IMR-90 (cell line): ENCODE data around the gene OR10A2. TPM values are rescaled to one million over a fixed set of nuclear protein-coding genes. Genes with fewer than 3 reads are reported as not detected.

ENCODE experiments used
- ATAC-seq: fragments of 200-7000 bp; cut with Tn5 transposase; 2 replicates; pipeline ENCODE4 v1.9.1; 2020; ENCODE audit warnings: low read depth, mild to moderate bottlenecking, moderate library complexity
- BruUV-seq: library from RNA; stranded (reverse); fragments of 400-500 nt; replicated peaks from 2 replicates; lab custom pipeline; 2021; lab: Mats Ljungman, UMichigan
- CTCF ChIA-PET: fragments of 300-600 bp; formaldehyde crosslinking; extraction: SDS; loops from one replicate; lab custom pipeline; 2021; ENCODE audit warnings: antibody characterized with exemption; lab: Yijun Ruan, JAX
- POLR2A ChIA-PET: fragments of 300-600 bp; sonication (Branson Sonifier 250); formaldehyde crosslinking; loops from one replicate; lab custom pipeline; 2022; ENCODE audit warnings: antibody characterized with exemption; ENCODE audit not compliant: unreplicated experiment; lab: Charles Lee
- DNase-seq: peaks from one replicate; pipeline ENCODE4 v3.0.0; 2013
- H2AFZ ChIP-seq: replicated peaks from 2 replicates; pipeline ENCODE3; 2013; ENCODE audit warnings: low read length, mild to moderate bottlenecking; ENCODE audit not compliant: poor library complexity
- H2AK5ac ChIP-seq: 2 replicates; pipeline ENCODE4 v1.6.1; 2013; ENCODE audit warnings: low read depth, low read length, inconsistent platforms
- H2AK9ac ChIP-seq: replicated peaks from 2 replicates; pipeline ENCODE3; 2013; ENCODE audit warnings: mild to moderate bottlenecking, low read depth, low read length, moderate library complexity; ENCODE audit not compliant: poor library complexity
- H2BK120ac ChIP-seq: 2 replicates; pipeline ENCODE4 v1.6.1; 2013; ENCODE audit warnings: low read depth, low read length, inconsistent platforms
- H2BK15ac ChIP-seq: 3 replicates; pipeline ENCODE4 v1.6.1; 2013; ENCODE audit warnings: low read depth, low read length, inconsistent platforms
- H2BK20ac ChIP-seq: 2 replicates; pipeline ENCODE4 v1.6.1; 2013; ENCODE audit warnings: low read depth, mild to moderate bottlenecking, inconsistent platforms, low read length, moderate library complexity
- H2BK5ac ChIP-seq: 2 replicates; pipeline ENCODE4 v1.6.1; 2013; ENCODE audit warnings: mild to moderate bottlenecking, low read depth, low read length, inconsistent platforms; ENCODE audit not compliant: poor library complexity, severe bottlenecking
- H3K14ac ChIP-seq: replicated peaks from 2 replicates; pipeline ENCODE4 v1.6.1; 2013; ENCODE audit warnings: low read depth, low read length, inconsistent platforms
- H3K18ac ChIP-seq: 2 replicates; pipeline ENCODE4 v1.6.1; 2013; ENCODE audit warnings: low read depth, low read length, control low read depth
- H3K23ac ChIP-seq: 2 replicates; pipeline ENCODE4 v1.6.1; 2013; ENCODE audit warnings: low read depth, low read length, inconsistent platforms
- H3K27ac ChIP-seq: 2 replicates; pipeline ENCODE4 v1.5.1; 2013; ENCODE audit warnings: mild to moderate bottlenecking, control low read depth, low read length; ENCODE audit not compliant: insufficient read depth
- H3K27me3 ChIP-seq: 2 replicates; pipeline ENCODE4 v1.6.1; 2013; ENCODE audit warnings: low read length; ENCODE audit not compliant: control insufficient read depth, insufficient read depth
- H3K36me3 ChIP-seq: 2 replicates; pipeline ENCODE4 v1.6.1; 2013; ENCODE audit warnings: low read length, mixed read lengths; ENCODE audit not compliant: control insufficient read depth, insufficient read depth
- H3K4ac ChIP-seq: 2 replicates; pipeline ENCODE4 v1.6.1; 2013; ENCODE audit warnings: low read depth, low read length, inconsistent platforms
- H3K4me1 ChIP-seq: 2 replicates; pipeline ENCODE4 v1.6.1; 2013; ENCODE audit warnings: low read length, mixed read lengths; ENCODE audit not compliant: control insufficient read depth, insufficient read depth
- H3K4me2 ChIP-seq: 2 replicates; pipeline ENCODE4 v1.6.1; 2013; ENCODE audit warnings: low read depth, mild to moderate bottlenecking, control low read depth, low read length, moderate library complexity
- H3K4me3 ChIP-seq: 2 replicates; pipeline ENCODE4 v1.5.1; 2013; ENCODE audit warnings: low read depth, mild to moderate bottlenecking, control low read depth, low read length, moderate library complexity; ENCODE audit not compliant: insufficient read depth
- H3K56ac ChIP-seq: 2 replicates; pipeline ENCODE4 v1.6.1; 2013; ENCODE audit warnings: low read length, inconsistent platforms; ENCODE audit not compliant: insufficient read depth; ENCODE audit errors: extremely low read depth
- H3K79me1 ChIP-seq, 2 experiments: 2 replicates each; pipeline ENCODE4 v1.6.1; 2013; ENCODE audit warnings: low read length in 2 of 2, inconsistent platforms in 1 of 2, low read depth in 1 of 2
- H3K9ac ChIP-seq: 2 replicates; pipeline ENCODE4 v1.6.1; 2013; ENCODE audit warnings: low read depth, low read length, control low read depth
- H3K9me1 ChIP-seq: 2 replicates; pipeline ENCODE4 v1.6.1; 2013; ENCODE audit warnings: low read length, inconsistent platforms; ENCODE audit not compliant: insufficient read depth
- H3K9me3 ChIP-seq: 2 replicates; pipeline ENCODE4 v1.6.1; 2013; ENCODE audit warnings: low read length; ENCODE audit not compliant: control insufficient read depth, insufficient read depth
- H4K20me1 ChIP-seq: 2 replicates; pipeline ENCODE4 v1.6.1; 2013; ENCODE audit warnings: low read length, inconsistent platforms; ENCODE audit not compliant: insufficient read depth
- H4K5ac ChIP-seq: 2 replicates; pipeline ENCODE4 v1.6.1; 2013; ENCODE audit warnings: mild to moderate bottlenecking, low read depth, low read length, control low read depth
- H4K8ac ChIP-seq, 2 experiments: 2 replicates each; pipeline ENCODE4 v1.6.1; 2013; ENCODE audit warnings: low read depth in 2 of 2, low read length in 2 of 2, control low read depth in 1 of 2, inconsistent platforms in 1 of 2
- H4K91ac ChIP-seq: 2 replicates; pipeline ENCODE4 v1.6.1; 2013; ENCODE audit warnings: low read depth, low read length, inconsistent platforms; ENCODE audit not compliant: insufficient read depth
- CEBPB ChIP-seq: IDR thresholded peaks from 2 replicates; pipeline ENCODE4 v1.6.1; 2012; ENCODE audit warnings: low read depth, low read length, improper control_type of control experiment
- FOS ChIP-seq: fragments of 150-350 bp; IDR thresholded peaks from 2 replicates; pipeline ENCODE4 v1.6.1; 2016; ENCODE audit warnings: low read depth, low read length
- MXI1 ChIP-seq: IDR thresholded peaks from 2 replicates; pipeline ENCODE4 v1.6.1; 2012; ENCODE audit warnings: low read depth, mild to moderate bottlenecking, low read length, moderate library complexity, borderline replicate concordance
- NFE2L2 ChIP-seq: fragments of 150-350 bp; IDR thresholded peaks from 2 replicates; pipeline ENCODE4 v1.6.1; 2016; ENCODE audit warnings: low read depth, mild to moderate bottlenecking, low read length
- RCOR1 ChIP-seq: IDR thresholded peaks from 2 replicates; pipeline ENCODE4 v1.6.1; 2012; ENCODE audit warnings: mild to moderate bottlenecking, low read length, improper control_type of control experiment; ENCODE audit not compliant: insufficient replicate concordance
- WGBS, 2 experiments: methylation state at CpG; one replicate each; pipeline versions ENCODE4 v1.1.5 to v1.1.7; 2013; ENCODE audit warnings: missing lambda C conversion rate in 2 of 2; ENCODE audit not compliant: insufficient read length in 1 of 2; ENCODE audit errors: extremely low coverage in 2 of 2; 5-methylcytosine and 5-hydroxymethylcytosine counted together
- dilution Hi-C: fragments of 300-500 bp; cut with HindIII; formaldehyde crosslinking; loops from one replicate; pipeline ENCODE4 v1.14.3; 2018; ENCODE audit warnings: low sequenced_read_pairs; ENCODE audit not compliant: unreplicated experiment
- in situ Hi-C: fragments of 300-500 bp; cut with MboI; formaldehyde crosslinking; loops from 3 replicates; pipeline ENCODE4 v1.14.3; 2019; ENCODE audit warnings: low sequenced_read_pairs, inconsistent platforms, mixed read lengths
- intact Hi-C: fragments of 100-400 bp; cut with micrococcal nuclease; formaldehyde crosslinking; loops from 2 replicates; pipeline ENCODE4 v1.10.0; 2022
- polyA plus RNA-seq, 3 experiments: library from polyadenylated mRNA; depleted of rRNA; stranded (reverse); fragments of >200 nt; gene quantifications; 2 replicates each; pipeline ENCODE4 v1.2.3, GENCODE V29; 2012; ENCODE audit warnings: low replicate concordance in 1 of 3
- total RNA-seq: library from RNA; depleted of rRNA; stranded (reverse); fragments of >200 nt; gene quantifications from 2 replicates; pipeline ENCODE4 v1.2.3, GENCODE V29; 2012
- TF ChIP-seq, protein P1 (sequence below): fragments of 150-350 bp; IDR thresholded peaks from 2 replicates; pipeline ENCODE4 v1.6.1; 2016; ENCODE audit warnings: low read depth, mild to moderate bottlenecking, low read length, moderate library complexity, borderline replicate concordance

The OR10A2 gene
- total and polyA plus RNA-seq, 2 of the 4 experiments (the other 2 are of a cell fraction): not detected

DNA sequence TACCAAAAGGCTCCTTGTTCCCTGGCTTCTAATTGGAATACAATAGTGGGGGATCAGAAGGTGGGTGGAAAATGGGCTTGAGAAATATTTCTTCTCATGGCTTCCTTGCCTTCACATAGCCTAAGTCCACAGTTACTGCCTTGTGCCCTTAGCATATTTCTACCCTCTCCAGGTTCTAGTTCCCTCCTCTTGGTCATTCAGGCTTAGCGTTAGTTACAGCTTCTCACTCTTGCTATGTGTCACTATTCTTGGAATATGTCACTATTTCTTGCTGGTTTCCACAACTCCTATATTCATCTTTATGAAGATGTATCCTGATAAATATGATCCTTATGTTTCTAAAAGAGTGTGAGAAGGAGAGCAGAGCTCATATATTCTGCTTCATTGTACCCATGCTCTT, 27.0 kb downstream of the OR10A2 start:
- Histone ChIP-seq H3K14ac (no peak overlapping the region), H2BK15ac (no peak overlapping the region), H2BK20ac (no peak overlapping the region), H2AFZ (no peak overlapping the region), H3K56ac (no peak overlapping the region), H3K79me1 (no peaks in the 10 kb centered on the region), H3K27ac (no peak overlapping the region), H3K4me2 (no peak overlapping the region), H3K9me1 (no peaks in the 10 kb centered on the region), H4K91ac (no peak overlapping the region), H4K8ac (no peak overlapping the region), H3K23ac (no peak overlapping the region), H3K36me3 (no peaks in the 10 kb centered on the region), H2AK9ac (no peak overlapping the region), H3K9ac (no peak overlapping the region), H4K20me1 (no peaks in the 10 kb centered on the region), H2BK120ac (no peak overlapping the region), H3K27me3 (no peaks in the 10 kb centered on the region), H3K4ac (no peak overlapping the region), H2BK5ac (no peak overlapping the region), H3K9me3 (no peaks in the 10 kb centered on the region), H3K4me3 (no peak overlapping the region), H2AK5ac (no peak overlapping the region), H3K18ac (no peak overlapping the region), H3K4me1 (no peaks in the 10 kb centered on the region), H4K5ac (no peak overlapping the region)
- in situ Hi-C loops (no loop called here), intact Hi-C loops (no loop called here), dilution Hi-C loops (no loop called here)
- POLR2A ChIA-PET: no interaction called here
- no TSS peak for BruUV-seq
- ATAC-seq (no peak), DNase-seq (no peak)
- no CpG with 5 or more reads among the region's 1 CpG for WGBS, 2 experiments
- CTCF ChIA-PET: no interaction called here
- TF ChIP-seq NFE2L2: no peak
- no peak for TF ChIP-seq RCOR1
- TF ChIP-seq, protein P1, sequence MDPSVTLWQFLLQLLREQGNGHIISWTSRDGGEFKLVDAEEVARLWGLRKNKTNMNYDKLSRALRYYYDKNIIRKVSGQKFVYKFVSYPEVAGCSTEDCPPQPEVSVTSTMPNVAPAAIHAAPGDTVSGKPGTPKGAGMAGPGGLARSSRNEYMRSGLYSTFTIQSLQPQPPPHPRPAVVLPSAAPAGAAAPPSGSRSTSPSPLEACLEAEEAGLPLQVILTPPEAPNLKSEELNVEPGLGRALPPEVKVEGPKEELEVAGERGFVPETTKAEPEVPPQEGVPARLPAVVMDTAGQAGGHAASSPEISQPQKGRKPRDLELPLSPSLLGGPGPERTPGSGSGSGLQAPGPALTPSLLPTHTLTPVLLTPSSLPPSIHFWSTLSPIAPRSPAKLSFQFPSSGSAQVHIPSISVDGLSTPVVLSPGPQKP: no peak
- TF ChIP-seq MXI1: no peak
- TF ChIP-seq FOS: no peak
- no peak for TF ChIP-seq CEBPB
